Measurements from ENCODE around the gene AKNAD1.

The AKNAD1 gene

GRCh38 chr1:108831225-108831624 lies 25.7 kb downstream of the AKNAD1 start:
- Histone ChIP-seq H3K27ac (no peak overlapping the region), H3K4me1 (0 out of 2 replicates have a peak, but pooled peaks cover 9% of the 10 kb centered on the region), H4K20me1 (no peaks in the 10 kb centered on the region), H3K9ac (no peak overlapping the region), H3K4me2 (no peak overlapping the region), H3K27me3 (no peaks in the 10 kb centered on the region), H3K9me3 (no peaks in the 10 kb centered on the region), H3K36me3 (no peaks in the 10 kb centered on the region), H3K4me3 (no peak overlapping the region)
- TF ChIP-seq Cebpa-rat (IDR thresholded peaks at IDR 0.05): no peak

GRCh38 chr1:108830119-108831008 lies 26.5 kb downstream of the AKNAD1 start:
- TF ChIP-seq Cebpa-rat (IDR thresholded peaks at IDR 0.05): no peak
- Histone ChIP-seq H3K9me3 (no peaks in the 10 kb centered on the region), H3K4me1 (0 out of 2 replicates have a peak, but pooled peaks cover 9% of the 10 kb centered on the region), H3K4me2 (0 out of 2 replicates have a peak overlapping the region, but pooled peaks have one; percentile 2), H3K36me3 (no peaks in the 10 kb centered on the region), H4K20me1 (no peaks in the 10 kb centered on the region), H3K27ac (no peak overlapping the region), H3K27me3 (no peaks in the 10 kb centered on the region), H3K9ac (no peak overlapping the region), H3K4me3 (no peak overlapping the region)

- H3K4me2 ChIP-seq: no peak overlapping the region
- no peak overlapping the region for H3K4me3 ChIP-seq
- H3K9ac ChIP-seq: no peak overlapping the region
- H3K36me3 ChIP-seq: no peaks in the 10 kb centered on the region
- no peaks in the 10 kb centered on the region for H4K20me1 ChIP-seq
- no peak overlapping the region for H3K27ac ChIP-seq
- H3K27me3 ChIP-seq: no peaks in the 10 kb centered on the region
- H3K9me3 ChIP-seq: no peaks in the 10 kb centered on the region
- H3K4me1 ChIP-seq: 0 out of 2 replicates have a peak, but pooled peaks cover 9% of the 10 kb centered on the region
- TF ChIP-seq Cebpa-rat (IDR thresholded peaks at IDR 0.05): no peak
These were observed 27.4 kb downstream of the AKNAD1 start for GRCh38 chr1:108829498-108829916.

- no peaks in the 10 kb centered on the region for H3K36me3 ChIP-seq
- H3K9me3 ChIP-seq: no peaks in the 10 kb centered on the region
- no peak overlapping the region for H3K4me2 ChIP-seq
- H3K4me1 ChIP-seq: 0 out of 2 replicates have a peak, but pooled peaks cover 9% of the 10 kb centered on the region
- H3K4me3 ChIP-seq: no peak overlapping the region
- H3K27me3 ChIP-seq: no peaks in the 10 kb centered on the region
- no peak overlapping the region for H3K27ac ChIP-seq
- H3K9ac ChIP-seq: no peak overlapping the region
- no peaks in the 10 kb centered on the region for H4K20me1 ChIP-seq
- TF ChIP-seq Cebpa-rat (IDR thresholded peaks at IDR 0.05): no peak
These were observed 28.6 kb downstream of the AKNAD1 start for GRCh38 chr1:108828074-108828961.

GRCh38 chr1:108826081-108826635 lies 30.7 kb downstream of the AKNAD1 start:
- H3K4me2 ChIP-seq: no peak overlapping the region
- H3K36me3 ChIP-seq: no peaks in the 10 kb centered on the region
- H3K27me3 ChIP-seq: no peaks in the 10 kb centered on the region
- H3K9ac ChIP-seq: no peak overlapping the region
- no peak overlapping the region for H3K27ac ChIP-seq
- H4K20me1 ChIP-seq: no peaks in the 10 kb centered on the region
- no peak overlapping the region for H3K4me3 ChIP-seq
- no peaks in the 10 kb centered on the region for H3K9me3 ChIP-seq
- 0 out of 2 replicates have a peak, but pooled peaks cover 3% of the 10 kb centered on the region for H3K4me1 ChIP-seq
- TF ChIP-seq Cebpa-rat (IDR thresholded peaks at IDR 0.05): no peak

- Histone ChIP-seq H3K9me3 (no peaks in the 10 kb centered on the region), H3K36me3 (no peaks in the 10 kb centered on the region), H3K4me2 (no peak overlapping the region), H3K27me3 (no peaks in the 10 kb centered on the region), H3K4me3 (no peak overlapping the region), H3K9ac (no peak overlapping the region), H4K20me1 (no peaks in the 10 kb centered on the region), H3K4me1 (no peaks in the 10 kb centered on the region), H3K27ac (no peak overlapping the region)
- TF ChIP-seq Cebpa-rat (IDR thresholded peaks at IDR 0.05): no peak
These were observed 32.8 kb downstream of the AKNAD1 start for GRCh38 chr1:108824051-108824450.

- H3K4me1 ChIP-seq: no peaks in the 10 kb centered on the region
- no peak for TF ChIP-seq Cebpa-rat (IDR thresholded peaks at IDR 0.05)
- H3K27ac ChIP-seq: no peak overlapping the region
- no peak overlapping the region for H3K4me3 ChIP-seq
- H3K4me2 ChIP-seq: no peak overlapping the region
- no peaks in the 10 kb centered on the region for H3K27me3 ChIP-seq
- H3K9ac ChIP-seq: no peak overlapping the region
- no peaks in the 10 kb centered on the region for H4K20me1 ChIP-seq
- H3K9me3 ChIP-seq: no peaks in the 10 kb centered on the region
- no peaks in the 10 kb centered on the region for H3K36me3 ChIP-seq
These were observed 33.3 kb downstream of the AKNAD1 start for GRCh38 chr1:108823632-108824031.

- Histone ChIP-seq H3K9ac (no peak overlapping the region), H3K27ac (no peak overlapping the region), H3K36me3 (no peaks in the 10 kb centered on the region), H3K4me2 (no peak overlapping the region), H4K20me1 (no peaks in the 10 kb centered on the region), H3K27me3 (no peaks in the 10 kb centered on the region), H3K4me1 (no peaks in the 10 kb centered on the region), H3K4me3 (no peak overlapping the region), H3K9me3 (no peaks in the 10 kb centered on the region)
- no peak for TF ChIP-seq Cebpa-rat (IDR thresholded peaks at IDR 0.05)
These were observed 37.0 kb downstream of the AKNAD1 start for GRCh38 chr1:108819878-108820277.

- Histone ChIP-seq H3K4me3 (no peak overlapping the region), H3K9me3 (no peaks in the 10 kb centered on the region), H3K9ac (no peak overlapping the region), H3K36me3 (no peaks in the 10 kb centered on the region), H3K4me1 (no peaks in the 10 kb centered on the region), H3K27ac (no peak overlapping the region), H4K20me1 (no peaks in the 10 kb centered on the region), H3K4me2 (no peak overlapping the region), H3K27me3 (no peaks in the 10 kb centered on the region)
- TF ChIP-seq Cebpa-rat (IDR thresholded peaks at IDR 0.05): no peak
These were observed 39.1 kb downstream of the AKNAD1 start for GRCh38 chr1:108817811-108818210.
